Smooth muscle cell of trachea (primary cell): Measurements from ENCODE around the gene EMCN. TPM values are rescaled to one million over a fixed set of nuclear protein-coding genes. Genes with fewer than 3 reads are reported as not detected.

Source experiments
- total RNA-seq: library from RNA; depleted of rRNA; stranded (reverse); fragments of >200 nt; gene quantifications from 2 replicates; pipeline ENCODE4 v1.2.1, GENCODE V29; 2014

Gene EMCN
- total RNA-seq = 0.29 TPM in 1 of 2 replicates, not detected in the other

GRCh38 chr4:100517864-100518341, at the start of gene EMCN:
EMCN (minus strand) TSS chr4:100518022; CDS start chr4:100517914, 108 bp downstream.

